Caco-2 (cell line): ENCODE data around the gene PEF1. TPM values are rescaled to one million over a fixed set of nuclear protein-coding genes. Genes with fewer than 3 reads are reported as not detected.
A peak's percentile ranks its signal among the peaks of the same experiment; 100 is the strongest.

Experiments used
- BruUV-seq: library from RNA; stranded (reverse); fragments of 400-500 nt; replicated peaks from 2 replicates; lab custom pipeline; 2021; lab: Mats Ljungman, UMichigan
- CTCF ChIA-PET: fragments of 300-600 bp; sonication (Branson Sonifier 250); formaldehyde crosslinking; loops from one replicate; lab custom pipeline; 2022; ENCODE audit warnings: antibody characterized with exemption; lab: Charles Lee
- POLR2A ChIA-PET: fragments of 300-600 bp; sonication (Branson Sonifier 250); formaldehyde crosslinking; loops from one replicate; lab custom pipeline; 2022; ENCODE audit warnings: antibody characterized with exemption; lab: Charles Lee
- DNase-seq, 2 experiments: peaks; one replicate each; pipeline versions ENCODE4 v3.0.0 to v3.0.0-alpha.2; 2020 to 2022
- H3K27me3 ChIP-seq: replicated peaks from 2 replicates; pipeline ENCODE4 v1.6.0; 2011; ENCODE audit warnings: low read length; ENCODE audit not compliant: control insufficient read depth, insufficient read depth
- H3K36me3 ChIP-seq: 2 replicates; pipeline ENCODE4 v1.5.1; 2011; ENCODE audit warnings: low read length; ENCODE audit not compliant: control insufficient read depth, insufficient read depth
- H3K4me1 ChIP-seq: fragments of 250-450 bp; sonication (Bioruptor Pico); 2 replicates; pipeline ENCODE4 v1.5.1; 2020; ENCODE audit warnings: mild to moderate bottlenecking
- H3K4me3 ChIP-seq: 2 replicates; pipeline ENCODE4 v1.5.1; 2011; ENCODE audit warnings: low read depth, mild to moderate bottlenecking, control low read depth, low read length
- H3K9me3 ChIP-seq: fragments of 250-450 bp; sonication (Bioruptor Pico); 2 replicates; pipeline ENCODE4 v1.5.1; 2020; ENCODE audit warnings: mild to moderate bottlenecking, moderate library complexity
- H3K27ac Mint-ChIP-seq: one replicate; pipeline ENCODE4 v1.8.0; 2022; ENCODE audit warnings: mixed read lengths; ENCODE audit not compliant: unreplicated experiment
- H3K27me3 Mint-ChIP-seq: one replicate; pipeline ENCODE4 v1.8.0; 2022; ENCODE audit warnings: mixed read lengths; ENCODE audit not compliant: insufficient read depth, unreplicated experiment
- H3K36me3 Mint-ChIP-seq: one replicate; pipeline ENCODE4 v1.8.0; 2022; ENCODE audit warnings: mild to moderate bottlenecking, mixed read lengths; ENCODE audit not compliant: insufficient read depth, unreplicated experiment
- H3K4me1 Mint-ChIP-seq: one replicate; pipeline ENCODE4 v1.8.0; 2022; ENCODE audit warnings: low read depth, mixed read lengths; ENCODE audit not compliant: unreplicated experiment
- H3K4me3 Mint-ChIP-seq: one replicate; pipeline ENCODE4 v1.8.0; 2022; ENCODE audit warnings: mild to moderate bottlenecking, moderate library complexity, mixed read lengths; ENCODE audit not compliant: unreplicated experiment
- H3K9me3 Mint-ChIP-seq: one replicate; pipeline ENCODE4 v1.8.0; 2022; ENCODE audit warnings: mixed read lengths; ENCODE audit not compliant: unreplicated experiment
- intact Hi-C: fragments of 100-400 bp; cut with micrococcal nuclease; formaldehyde crosslinking; loops from one replicate; pipeline ENCODE4 v1.10.0; 2022; ENCODE audit not compliant: unreplicated experiment
- total RNA-seq: library from RNA; stranded (reverse); gene quantifications from 2 replicates; pipeline ENCODE4 v1.2.3, GENCODE V29; 2022
- TF ChIP-seq, protein P1 (sequence below), 2 experiments: fragments of 200-600 bp in 1 of 2; IDR thresholded peaks; 1 replicate in 1 of 2; 2 replicates in 1 of 2; pipeline versions ENCODE4 v1.5.1 to v1.8.0; 2011 to 2022; ENCODE audit warnings: antibody characterized with exemption in 1 of 2, control low read depth in 1 of 2, inconsistent platforms in 1 of 2, low read depth in 1 of 2, low read length in 1 of 2, mild to moderate bottlenecking in 1 of 2, moderate library complexity in 1 of 2; ENCODE audit not compliant: insufficient read depth in 1 of 2, severe bottlenecking in 1 of 2, unreplicated experiment in 1 of 2

The PEF1 gene
- total RNA-seq, 1 experiment from 2014 or later, result 22.1 TPM

DNA sequence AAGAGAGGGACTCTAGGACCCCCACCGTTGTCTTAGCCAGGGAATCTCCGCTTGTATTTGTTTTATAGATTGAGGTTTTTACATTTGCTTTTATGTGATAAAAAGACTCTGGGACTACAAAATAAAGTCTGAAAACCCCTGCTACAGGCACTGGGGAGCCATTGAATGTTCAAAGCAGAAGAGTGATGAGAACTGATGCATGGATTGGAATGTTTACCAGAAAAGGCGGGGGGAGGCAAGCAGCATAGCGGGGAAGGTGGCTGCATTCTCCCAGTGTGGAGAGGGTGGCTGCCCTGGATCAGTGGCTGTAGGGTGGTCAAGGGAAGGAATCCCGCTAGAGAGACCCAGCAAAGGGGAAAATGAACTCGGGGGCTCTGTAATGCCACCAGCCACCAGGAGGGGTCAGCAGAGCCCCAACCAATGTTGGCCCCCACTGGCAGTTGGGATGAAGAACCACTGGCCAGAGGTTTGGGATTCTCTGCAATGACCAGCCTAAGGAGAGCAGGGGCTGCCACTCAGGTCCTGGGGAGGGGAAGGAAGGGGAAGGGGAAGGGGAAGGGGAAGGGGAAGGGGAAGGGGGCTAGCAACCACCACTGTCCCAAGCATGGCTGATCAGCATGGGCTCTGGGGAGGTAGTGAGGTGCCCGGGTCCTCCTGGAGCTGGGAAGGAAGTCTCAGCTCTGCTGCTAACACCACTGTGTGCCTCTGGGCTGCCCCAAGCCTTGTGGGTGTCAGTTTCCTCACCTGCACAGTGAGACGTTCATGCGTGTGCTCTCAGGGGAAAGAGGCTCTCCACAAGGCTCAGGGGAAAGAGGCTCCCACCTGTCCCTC is 19.2 kb upstream of the PEF1 start:
- H3K36me3 Mint-ChIP-seq, result no peaks in the 10 kb centered on the region
- ChIA-PET POLR2A (no interaction called here), CTCF (interaction anchor here (0.7 to 3.4 kb wide), 5 partner anchors 28 to 125 kb away, joined by 3 to 36 read pairs (median 10); no protein-coding TSS in a partner anchor)
- BruUV-seq, result no TSS peak
- DNase-seq, result peak; percentile 44 to 73
- intact Hi-C loops, result loop anchor here (1.0 to 5.0 kb wide), 4 partner anchors 38 to 298 kb away; partner anchors contain the start of gene COL16A1
- no peaks in the 10 kb centered on the region for H3K36me3 ChIP-seq
- no peaks in the 10 kb centered on the region for H3K9me3 Mint-ChIP-seq
- H3K27me3 ChIP-seq, result no peaks in the 10 kb centered on the region
- H3K9me3 ChIP-seq, result no peaks in the 10 kb centered on the region
- no peaks in the 10 kb centered on the region for H3K4me1 ChIP-seq
- H3K4me3 Mint-ChIP-seq, result no peak overlapping the region
- H3K4me1 Mint-ChIP-seq, result no peaks in the 10 kb centered on the region
- H3K27ac Mint-ChIP-seq, result no peak overlapping the region
- H3K27me3 Mint-ChIP-seq, result no peaks in the 10 kb centered on the region
- no peak overlapping the region for H3K4me3 ChIP-seq
- TF ChIP-seq, protein P1, sequence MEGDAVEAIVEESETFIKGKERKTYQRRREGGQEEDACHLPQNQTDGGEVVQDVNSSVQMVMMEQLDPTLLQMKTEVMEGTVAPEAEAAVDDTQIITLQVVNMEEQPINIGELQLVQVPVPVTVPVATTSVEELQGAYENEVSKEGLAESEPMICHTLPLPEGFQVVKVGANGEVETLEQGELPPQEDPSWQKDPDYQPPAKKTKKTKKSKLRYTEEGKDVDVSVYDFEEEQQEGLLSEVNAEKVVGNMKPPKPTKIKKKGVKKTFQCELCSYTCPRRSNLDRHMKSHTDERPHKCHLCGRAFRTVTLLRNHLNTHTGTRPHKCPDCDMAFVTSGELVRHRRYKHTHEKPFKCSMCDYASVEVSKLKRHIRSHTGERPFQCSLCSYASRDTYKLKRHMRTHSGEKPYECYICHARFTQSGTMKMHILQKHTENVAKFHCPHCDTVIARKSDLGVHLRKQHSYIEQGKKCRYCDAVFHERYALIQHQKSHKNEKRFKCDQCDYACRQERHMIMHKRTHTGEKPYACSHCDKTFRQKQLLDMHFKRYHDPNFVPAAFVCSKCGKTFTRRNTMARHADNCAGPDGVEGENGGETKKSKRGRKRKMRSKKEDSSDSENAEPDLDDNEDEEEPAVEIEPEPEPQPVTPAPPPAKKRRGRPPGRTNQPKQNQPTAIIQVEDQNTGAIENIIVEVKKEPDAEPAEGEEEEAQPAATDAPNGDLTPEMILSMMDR (IDR thresholded peaks at IDR 0.05; ENCODE audit: insufficient read depth in 1 of 2, low read depth in 1 of 2, low read length in 1 of 2, severe bottlenecking in 1 of 2, unreplicated experiment in 1 of 2), result peak; percentile 80 to 88

DNA sequence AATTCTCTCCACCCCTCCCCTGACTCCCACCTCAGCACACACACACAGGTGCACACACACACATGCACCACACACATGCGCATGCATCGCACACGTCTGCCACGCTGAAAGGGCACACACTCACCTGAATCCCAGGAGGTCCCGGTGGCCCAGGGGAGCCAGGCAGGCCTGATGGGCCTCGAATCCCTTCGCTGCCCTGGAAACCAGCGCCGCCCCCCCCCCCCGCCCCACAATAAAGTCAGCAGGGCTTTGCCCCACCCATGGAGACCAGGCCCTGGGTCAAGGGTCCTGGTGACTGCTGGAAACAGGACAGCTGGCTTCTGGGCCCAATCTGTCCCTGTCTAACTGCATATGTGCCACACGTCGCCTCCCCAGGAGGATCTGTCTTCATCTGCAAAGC is 17.8 kb upstream of the PEF1 start:
- Histone ChIP-seq H3K4me3 (no peak overlapping the region), H3K36me3 (no peaks in the 10 kb centered on the region), H3K27me3 (no peaks in the 10 kb centered on the region), H3K4me1 (no peaks in the 10 kb centered on the region), H3K9me3 (no peaks in the 10 kb centered on the region)
- intact Hi-C loops, result loop anchor here (5.0 kb wide), 2 partner anchors 40 to 300 kb away; partner anchors contain the start of gene COL16A1
- no peaks in the 10 kb centered on the region for H3K9me3 Mint-ChIP-seq
- no peaks in the 10 kb centered on the region for H3K27me3 Mint-ChIP-seq
- BruUV-seq, result no TSS peak
- no peak overlapping the region for H3K27ac Mint-ChIP-seq
- no peak for DNase-seq
- no peaks in the 10 kb centered on the region for H3K36me3 Mint-ChIP-seq
- CTCF ChIA-PET, result interaction anchor here (0.7 kb wide), 1 partner anchor 127 kb away, joined by 3 read pairs; no protein-coding TSS in a partner anchor
- H3K4me1 Mint-ChIP-seq, result no peaks in the 10 kb centered on the region
- TF ChIP-seq, protein P1 (IDR thresholded peaks at IDR 0.05; ENCODE audit: insufficient read depth in 1 of 2, low read depth in 1 of 2, low read length in 1 of 2, severe bottlenecking in 1 of 2, unreplicated experiment in 1 of 2), result no peak
- no peak overlapping the region for H3K4me3 Mint-ChIP-seq
- POLR2A ChIA-PET, result no interaction called here

DNA sequence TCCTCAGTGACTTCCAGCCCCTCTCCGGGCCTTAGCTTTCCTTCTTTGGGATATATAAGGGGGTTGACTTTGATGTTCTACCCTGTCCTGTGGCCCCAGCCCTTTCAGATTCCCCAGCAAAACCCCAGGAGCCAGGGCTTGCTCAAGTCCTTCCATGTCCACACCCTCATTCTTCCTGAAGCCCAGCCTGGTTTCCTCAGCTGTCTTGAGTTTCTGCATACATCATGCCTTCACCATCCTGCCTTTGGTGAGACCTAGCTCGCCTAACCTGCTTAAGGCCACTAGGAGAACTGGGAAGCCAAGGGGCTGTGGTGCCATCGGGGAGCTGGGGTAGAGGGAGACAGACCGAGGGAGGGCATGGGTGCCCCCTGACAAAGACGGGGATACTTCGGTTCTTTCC is 17.2 kb upstream of the PEF1 start:
- Histone ChIP-seq H3K4me3 (no peak overlapping the region), H3K9me3 (no peaks in the 10 kb centered on the region), H3K36me3 (no peaks in the 10 kb centered on the region), H3K4me1 (no peaks in the 10 kb centered on the region), H3K27me3 (no peaks in the 10 kb centered on the region)
- ChIA-PET CTCF (interaction anchor here (1.0 to 1.2 kb wide), 2 partner anchors 84 to 127 kb away, joined by 5 to 7 read pairs; no protein-coding TSS in a partner anchor), POLR2A (no interaction called here)
- no peak for DNase-seq
- no TSS peak for BruUV-seq
- no peaks in the 10 kb centered on the region for H3K4me1 Mint-ChIP-seq
- H3K36me3 Mint-ChIP-seq, result no peaks in the 10 kb centered on the region
- intact Hi-C loops, result loop anchor here (5.0 kb wide), 2 partner anchors 40 to 300 kb away; partner anchors contain the start of gene COL16A1
- H3K27ac Mint-ChIP-seq, result no peak overlapping the region
- TF ChIP-seq, protein P1 (IDR thresholded peaks at IDR 0.05; ENCODE audit: insufficient read depth in 1 of 2, low read depth in 1 of 2, low read length in 1 of 2, severe bottlenecking in 1 of 2, unreplicated experiment in 1 of 2), result no peak
- H3K27me3 Mint-ChIP-seq, result no peaks in the 10 kb centered on the region
- no peaks in the 10 kb centered on the region for H3K9me3 Mint-ChIP-seq
- no peak overlapping the region for H3K4me3 Mint-ChIP-seq
